Stimulated activated CD8-positive, alpha-beta memory T cell treated with anti-CD3 and anti-CD28 coated beads, Interleukin-2, amount 100 ng/mL, for 1 hour (primary cell): Measurements from ENCODE around the gene TSHR.
A peak's percentile ranks its signal among the peaks of the same experiment; 100 is the strongest.

ENCODE experiments used
- DNase-seq, 2 donors: peaks; one replicate each; pipeline ENCODE4 v3.0.0-alpha.2; 2020; ENCODE audit warnings: low read depth in 2 of 2

Gene TSHR

GRCh38 chr14:81133400-81133799, 178.0 kb downstream of the TSHR start:
- DNase-seq: no peak

DNA sequence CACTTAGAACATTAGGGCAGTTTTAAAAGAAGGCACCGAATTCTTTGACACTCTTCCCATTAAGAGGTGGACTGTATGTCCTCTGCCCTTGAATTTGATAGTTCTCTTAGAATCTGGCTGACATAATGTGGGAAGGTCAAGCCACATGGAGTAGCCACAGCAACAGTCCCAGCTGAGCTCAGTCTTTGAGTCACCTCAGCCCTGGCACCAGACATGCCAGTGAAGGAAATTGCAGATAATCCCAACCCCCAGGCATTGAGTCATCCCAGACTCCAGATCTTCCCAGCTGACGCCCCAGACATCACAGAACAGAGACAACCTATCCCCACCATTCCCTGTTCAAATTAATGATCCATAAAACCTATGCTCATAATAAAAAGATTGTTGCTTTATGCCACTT, 181.9 kb downstream of the TSHR start:
- DNase-seq: no peak

DNA sequence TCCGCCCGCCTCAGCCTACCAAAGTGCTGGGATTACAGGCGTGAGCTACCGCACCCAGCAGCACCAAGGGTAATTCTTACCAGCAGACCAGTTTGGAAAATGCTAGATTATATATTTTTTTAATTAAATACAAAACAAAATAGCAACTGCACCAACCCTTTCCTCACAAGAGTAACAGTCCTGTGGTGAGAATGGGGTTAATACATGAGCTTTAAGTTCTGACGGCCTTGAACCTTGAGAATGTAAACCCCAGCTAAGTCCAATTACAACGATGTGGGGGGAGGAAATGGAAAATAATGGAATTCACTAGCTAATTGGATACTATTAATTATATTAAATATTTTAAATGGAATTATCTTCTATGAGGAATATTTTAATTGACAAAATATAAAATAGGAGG, 183.0 kb downstream of the TSHR start:
- DNase-seq: no peak

- DNase-seq: no peak
Measured at GRCh38 chr14:81141426-81141825, 186.0 kb downstream of the TSHR start.

- DNase-seq: no peak
Measured at GRCh38 chr14:81143793-81144192, 188.4 kb downstream of the TSHR start.

DNA sequence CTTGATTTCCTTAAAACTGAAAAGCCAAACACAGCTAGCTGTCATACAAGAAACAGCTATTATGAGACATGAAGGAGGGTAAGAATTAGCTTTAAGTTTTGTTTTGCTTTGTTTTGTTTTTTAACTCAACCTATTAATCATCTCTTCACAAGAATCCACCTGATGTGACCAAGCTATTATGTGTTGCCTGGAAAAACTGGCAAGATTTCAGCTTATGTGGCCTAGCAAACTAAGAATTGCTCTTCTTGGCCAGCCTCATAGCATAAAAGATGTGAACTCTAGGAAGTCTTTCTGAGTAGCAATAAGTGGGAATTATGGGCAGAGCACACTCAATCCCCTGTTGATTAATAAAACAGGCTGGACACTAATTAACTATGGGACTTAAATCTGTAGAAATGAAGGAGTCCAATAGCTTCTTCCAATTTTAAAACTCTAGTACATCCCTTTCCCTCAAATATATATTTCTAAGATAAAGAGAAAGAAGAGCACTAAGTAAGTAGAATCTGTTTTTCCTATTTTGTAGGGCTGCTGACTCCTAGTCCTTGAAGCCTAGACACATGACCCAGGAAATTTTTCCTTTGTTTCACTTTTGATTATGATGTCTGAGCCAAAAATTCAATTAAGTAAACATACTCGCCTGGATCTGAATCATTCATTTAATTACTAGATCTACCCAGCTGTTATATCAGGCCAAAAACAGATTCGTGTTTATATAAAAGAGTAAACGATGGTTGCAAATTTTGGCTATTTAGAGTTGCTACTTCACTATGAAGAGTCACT, 189.6 kb downstream of the TSHR start:
- no peak for DNase-seq

DNA sequence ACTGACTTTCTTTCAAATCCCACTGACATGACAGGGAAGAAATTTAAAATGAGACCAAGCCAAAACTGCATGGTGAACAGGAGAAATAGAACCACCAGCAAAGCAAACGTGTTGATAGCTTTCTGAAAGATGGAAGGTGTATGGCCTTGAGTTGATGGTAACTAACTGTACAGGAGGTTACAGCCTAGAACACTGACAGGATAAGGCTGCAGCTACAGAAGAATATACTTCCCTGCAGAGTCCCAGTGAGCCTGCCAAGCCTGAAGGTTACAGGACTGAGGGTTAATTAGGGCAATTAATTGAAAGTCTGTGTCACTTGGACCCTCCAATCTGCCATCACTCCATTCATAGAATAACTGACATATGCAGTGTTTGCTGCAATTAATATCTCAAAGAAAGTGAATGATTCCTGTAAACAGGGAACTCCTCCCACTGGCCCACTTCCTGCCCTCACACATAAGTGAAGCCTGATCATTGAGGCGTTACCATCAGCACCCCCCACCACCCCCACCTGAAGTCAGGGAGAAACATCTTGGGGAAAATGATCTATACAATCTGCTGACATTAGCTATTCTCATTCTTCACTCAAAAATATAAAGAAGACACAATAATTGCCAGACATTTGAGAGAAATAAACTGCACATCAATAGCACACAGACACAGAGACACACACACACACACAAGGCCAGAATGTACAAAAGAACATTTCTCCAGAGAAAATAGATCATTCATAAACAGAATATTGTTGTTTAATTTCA, 191.9 kb downstream of the TSHR start:
- no peak for DNase-seq

GRCh38 chr14:81148635-81149034, 193.2 kb downstream of the TSHR start:
- DNase-seq: no peak

DNA sequence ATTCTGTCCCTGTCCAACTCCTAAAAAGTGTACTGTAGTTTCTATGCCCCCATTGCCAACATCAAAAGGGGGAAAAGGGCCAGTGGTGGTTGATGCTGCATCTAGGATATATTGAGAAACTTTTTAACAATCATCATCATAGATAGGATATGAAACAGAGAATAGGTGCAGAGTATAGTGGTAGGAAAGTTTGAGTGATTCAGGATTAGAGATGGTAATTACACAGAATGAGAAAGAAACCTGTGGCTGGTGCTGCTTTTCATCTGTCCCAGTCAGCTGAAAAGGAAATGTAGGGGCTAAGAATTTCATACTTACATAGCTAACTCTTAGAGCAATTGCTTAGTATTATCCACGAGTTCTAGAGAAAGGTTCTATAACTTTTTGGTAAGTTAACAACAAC, 197.8 kb downstream of the TSHR start:
- no peak for DNase-seq

- DNase-seq: no peak
Measured at GRCh38 chr14:81157431-81157830, 202.0 kb downstream of the TSHR start.

- DNase-seq: no peak
Measured at GRCh38 chr14:81161088-81161487, 205.7 kb downstream of the TSHR start.

- no peak for DNase-seq
Measured at GRCh38 chr14:81161749-81162148, 206.3 kb downstream of the TSHR start.

DNA sequence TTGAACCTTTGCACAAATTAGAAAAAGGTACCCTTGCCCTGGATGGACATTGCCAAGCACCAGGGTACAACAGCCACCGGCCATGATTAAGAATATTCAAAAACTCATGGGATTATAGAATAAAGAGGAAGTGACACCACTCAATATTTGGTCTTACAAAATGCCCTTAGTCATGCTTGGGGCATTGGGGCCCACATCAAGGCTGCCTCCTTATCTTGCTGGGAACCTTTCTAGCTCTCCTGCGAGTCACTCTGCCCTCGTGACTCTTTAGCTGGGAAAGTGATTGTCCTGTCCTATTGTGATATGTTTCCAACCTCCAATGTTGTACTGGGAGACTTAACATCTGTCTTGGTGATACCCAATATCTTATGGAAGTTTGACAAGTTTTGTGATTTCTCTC, 207.5 kb downstream of the TSHR start:
- DNase-seq: no peak

DNA sequence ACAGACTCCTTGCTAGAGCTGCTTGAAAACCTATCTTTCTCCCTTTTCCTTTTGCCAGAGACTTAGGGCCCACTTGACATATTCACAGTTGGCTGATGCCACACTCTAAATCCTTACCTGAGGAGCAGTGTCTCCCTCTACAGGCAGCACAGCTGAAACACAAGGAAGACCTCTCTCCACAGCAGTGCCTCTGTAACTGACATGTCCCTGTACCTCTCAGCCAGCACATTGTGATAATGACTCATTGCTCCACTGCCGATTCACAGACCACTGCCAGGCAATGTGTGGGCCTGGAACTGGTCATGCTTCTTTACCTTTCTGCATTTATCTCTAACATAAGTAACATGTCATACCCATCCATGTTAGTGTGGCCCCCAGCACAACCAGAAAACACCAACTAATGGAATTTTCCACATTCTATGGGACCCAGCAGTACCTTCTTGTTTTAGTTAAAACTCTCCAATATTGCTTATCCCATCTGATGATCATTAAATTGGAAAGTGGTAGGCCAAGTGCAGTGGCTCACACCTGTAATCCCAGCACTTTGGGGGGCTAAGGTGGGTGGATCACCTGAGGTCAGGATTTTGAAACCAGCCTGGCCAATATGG, 208.8 kb downstream of the TSHR start:
- no peak for DNase-seq

DNA sequence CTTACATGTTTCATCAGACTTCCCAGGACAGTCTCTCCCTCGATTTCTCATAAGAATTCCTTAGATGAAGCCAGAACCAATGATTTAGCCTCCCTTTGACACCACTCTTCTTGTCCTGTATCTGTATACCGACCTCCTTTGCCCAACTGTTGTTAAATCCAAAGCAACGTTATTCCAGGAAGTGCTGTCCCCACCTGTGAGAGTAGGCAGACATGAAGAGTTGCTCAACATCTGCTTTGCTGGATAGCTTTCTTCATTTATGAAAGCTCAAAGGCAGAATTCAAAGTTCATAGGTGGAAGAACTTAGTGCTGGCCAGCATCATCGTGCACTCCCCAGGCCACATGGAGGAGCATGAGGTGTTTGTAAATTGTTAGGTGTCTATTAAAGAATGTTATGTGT, 209.8 kb downstream of the TSHR start:
- DNase-seq: no peak

DNA sequence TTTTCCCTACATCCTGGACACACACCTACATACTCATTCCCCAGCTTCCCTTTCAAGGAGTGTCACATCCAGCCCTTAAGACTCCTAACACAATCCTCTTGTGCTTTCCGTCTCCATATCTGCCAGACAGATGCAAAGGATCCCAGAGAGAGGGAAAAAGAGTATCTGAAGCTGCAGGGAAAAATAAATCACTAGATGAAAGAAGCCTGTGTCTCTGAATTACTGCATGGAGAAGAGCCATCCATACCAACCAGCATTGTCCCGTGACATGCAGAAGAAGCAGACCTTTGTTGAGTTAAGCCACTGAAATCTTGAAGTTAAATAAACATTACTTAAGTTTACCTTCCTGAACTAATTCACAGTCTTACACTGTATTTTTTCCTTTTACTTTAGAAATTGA, 210.7 kb downstream of the TSHR start:
- no peak for DNase-seq

DNA sequence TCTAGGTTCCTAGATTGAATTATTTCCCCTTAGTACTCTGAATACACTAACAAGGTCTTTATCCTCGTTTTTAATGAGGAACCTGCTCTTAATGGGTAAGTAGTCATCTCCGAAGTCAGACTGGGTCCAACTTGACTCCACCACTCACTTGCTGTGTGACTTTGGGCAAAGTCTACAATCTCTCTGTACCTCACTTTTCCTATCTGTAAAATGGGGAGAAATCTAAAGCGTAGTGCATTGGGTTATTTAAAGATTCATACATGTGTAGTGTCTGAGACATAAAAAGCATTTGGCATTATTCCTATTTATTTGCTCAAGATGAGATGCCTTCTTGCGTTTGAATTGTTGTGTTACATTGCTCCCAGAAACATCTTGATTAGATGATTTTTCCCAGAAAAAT, 213.8 kb downstream of the TSHR start:
- no peak for DNase-seq

DNA sequence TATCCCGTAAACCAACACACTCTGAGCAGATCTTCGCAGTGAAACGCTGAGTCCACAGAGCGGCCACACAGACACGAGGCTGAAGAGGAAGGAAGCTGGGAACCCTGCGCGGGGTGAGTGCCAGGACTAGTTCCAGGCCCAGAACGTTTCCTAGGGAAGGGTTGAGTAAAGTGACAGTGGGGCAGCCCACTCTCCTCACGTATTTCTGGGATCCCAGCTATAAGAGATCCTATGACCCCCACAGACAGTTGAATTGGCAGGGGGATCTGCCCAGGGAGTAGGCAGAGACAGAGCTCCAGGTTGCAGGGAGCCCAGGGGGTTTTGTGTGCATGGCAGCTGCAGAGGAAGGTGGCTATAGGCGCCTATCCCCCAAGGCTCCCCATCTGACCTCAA, 214.3 kb downstream of the TSHR start:
- no peak for DNase-seq

- peak; percentile 75 to 82 for DNase-seq
Measured at GRCh38 chr14:81170104-81170828, 214.8 kb downstream of the TSHR start.

GRCh38 chr14:81170829-81171195, 215.4 kb downstream of the TSHR start:
- no peak for DNase-seq

DNA sequence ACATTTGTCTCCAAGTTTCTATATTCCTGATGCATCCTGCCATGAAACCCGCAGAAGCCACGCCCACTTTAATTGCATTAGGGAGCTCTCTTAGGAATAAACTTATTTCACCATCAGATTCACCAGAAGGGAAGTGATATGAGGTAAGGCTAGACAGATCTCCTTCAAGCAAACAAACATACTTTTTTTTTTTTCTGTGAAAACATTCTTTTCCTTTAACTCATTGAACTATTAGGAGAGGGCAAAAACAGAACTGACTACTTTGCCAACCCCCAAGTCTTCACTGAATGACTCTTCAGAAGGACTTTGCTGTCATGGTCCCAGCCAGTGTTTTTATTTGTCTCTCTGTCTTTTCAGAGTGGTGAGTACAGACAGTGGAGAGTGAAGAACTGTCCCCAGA, 216.9 kb downstream of the TSHR start:
- no peak for DNase-seq

DNA sequence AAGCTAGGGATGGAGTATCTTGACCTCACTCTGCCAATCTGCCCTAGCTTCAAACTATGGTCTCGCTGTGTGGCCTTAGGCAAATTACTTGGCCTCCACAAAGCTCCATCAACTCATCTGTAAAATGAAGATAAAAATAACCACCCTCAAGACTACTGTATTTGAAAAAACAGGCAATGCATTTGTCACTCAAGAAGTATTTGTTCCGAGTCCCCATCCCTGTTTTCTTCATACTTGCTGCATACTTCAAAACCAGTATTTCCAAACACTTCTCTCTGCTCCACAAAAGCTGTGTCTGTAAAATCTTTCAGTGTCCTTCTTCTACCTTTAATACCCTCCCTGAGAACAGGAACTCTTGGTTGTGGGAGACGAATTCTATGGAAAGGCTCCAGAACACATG, 217.5 kb downstream of the TSHR start:
- DNase-seq: no peak
